ENCODE data around the gene SPNS2. TPM values are rescaled to one million over a fixed set of nuclear protein-coding genes. Genes with fewer than 3 reads are reported as not detected.
A peak's percentile ranks its signal among the peaks of the same experiment; 100 is the strongest.

The SPNS2 gene
- total RNA-seq, 1 experiment from 2014 or later: 0.33 TPM

DNA sequence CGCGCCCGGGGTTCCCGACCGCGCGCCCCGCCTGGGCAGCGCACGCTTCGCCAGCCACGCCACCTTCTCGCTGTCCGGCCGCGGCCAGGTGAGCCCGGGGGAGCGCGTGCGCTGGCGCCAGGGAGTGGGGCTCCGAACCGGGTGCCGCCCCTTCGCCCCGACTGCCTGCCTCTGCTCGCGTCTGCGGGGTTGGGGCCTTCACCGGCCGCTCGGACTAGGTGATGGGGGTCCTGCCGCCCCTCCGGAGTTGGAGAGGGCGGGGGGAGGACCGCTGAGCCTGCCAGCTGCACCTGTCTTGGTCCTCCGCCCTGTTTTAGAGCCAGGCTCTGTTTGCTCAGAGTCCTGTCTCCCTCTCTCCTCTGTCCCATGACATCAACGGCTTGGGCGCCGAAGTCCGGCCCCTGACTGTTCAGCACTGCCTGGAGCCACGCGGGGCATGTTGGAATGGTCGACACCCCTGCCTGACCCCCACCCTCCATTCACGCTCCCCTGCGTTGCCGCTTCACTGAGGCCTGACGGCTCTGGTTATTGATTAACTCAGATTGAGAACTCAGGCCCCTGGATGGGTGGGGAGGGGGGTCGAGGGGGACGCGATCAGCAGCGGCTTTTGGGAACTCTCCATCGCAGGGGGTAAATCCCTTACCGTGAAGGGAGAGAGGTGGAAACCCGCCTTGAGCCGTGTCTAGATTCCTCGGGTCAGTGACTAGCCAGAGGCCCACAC, 86.4 kb downstream of the SPNS2 start:
- H3K4me3 Mint-ChIP-seq: peak overlapping the region; percentile 58 to 83
- Histone ChIP-seq H3K27ac (ENCODE audit: insufficient read length, low read depth, low read length) (no peak overlapping the region), H4K20me1 (ENCODE audit: control insufficient read depth, insufficient read depth, insufficient read length) (peaks cover 2% of the 10 kb centered on the region), H2AFZ (ENCODE audit: low read length) (no peak overlapping the region), H3K9ac (ENCODE audit: extremely low read depth, insufficient read length, low read length) (no peak overlapping the region), H4K5ac (ENCODE audit: insufficient read length, low read depth, low read length) (no peak overlapping the region), H3K23ac (ENCODE audit: insufficient read length, low read depth, low read length) (no peak overlapping the region), H2AK5ac (ENCODE audit: insufficient read length, low read length) (no peak overlapping the region), H3K4me1 (ENCODE audit: insufficient read depth, low read length) (no peaks in the 10 kb centered on the region; the same call in 1 of the 2 replicates), H3K79me2 (ENCODE audit: insufficient read depth, low read length) (no peaks in the 10 kb centered on the region), H3K9me3 (ENCODE audit: control insufficient read depth, low read depth, low read length) (no peaks in the 10 kb centered on the region), H3K23me2 (ENCODE audit: insufficient read length, low read depth, low read length, poor library complexity, severe bottlenecking) (peaks cover 10% of the 10 kb centered on the region), H4K8ac (replicated peaks; ENCODE audit: insufficient read length, low read depth, low read length) (no peak overlapping the region), H3K27me3 (ENCODE audit: insufficient read depth, low read length) (peaks cover 23% of the 10 kb centered on the region; the same call in 1 of the 2 replicates), H2BK20ac (ENCODE audit: low read depth, low read length, poor library complexity, severe bottlenecking) (no peak overlapping the region), H3K18ac (ENCODE audit: insufficient read length, low read depth, low read length) (no peak overlapping the region), H3T11ph (ENCODE audit: low read length) (no peak overlapping the region), H4K91ac (ENCODE audit: insufficient read length, low read depth, low read length) (no peak overlapping the region), H2BK120ac (ENCODE audit: low read depth, low read length, poor library complexity, severe bottlenecking) (no peak overlapping the region), H3K14ac (ENCODE audit: insufficient read depth, low read length) (no peak overlapping the region), H2BK15ac (ENCODE audit: low read depth, low read length) (no peak overlapping the region), H2BK12ac (ENCODE audit: insufficient read length, low read depth, low read length) (no peak overlapping the region), H2BK5ac (ENCODE audit: insufficient read length, low read length) (no peak overlapping the region), H3K4ac (ENCODE audit: low read depth, low read length) (no peak overlapping the region), H3K56ac (ENCODE audit: insufficient read length, low read depth, low read length) (no peak overlapping the region), H3K4me2 (ENCODE audit: insufficient read depth, insufficient read length, low read length) (peak overlapping the region; percentile 77), H3K79me1 (ENCODE audit: insufficient read depth, low read depth, low read length, poor library complexity, severe bottlenecking) (no peaks in the 10 kb centered on the region)
- peaks cover 72% of the 10 kb centered on the region for H3K27me3 Mint-ChIP-seq (ENCODE audit: low read depth)
- H3K9me3 Mint-ChIP-seq: no peaks in the 10 kb centered on the region
- TF ChIP-seq, protein P1, sequence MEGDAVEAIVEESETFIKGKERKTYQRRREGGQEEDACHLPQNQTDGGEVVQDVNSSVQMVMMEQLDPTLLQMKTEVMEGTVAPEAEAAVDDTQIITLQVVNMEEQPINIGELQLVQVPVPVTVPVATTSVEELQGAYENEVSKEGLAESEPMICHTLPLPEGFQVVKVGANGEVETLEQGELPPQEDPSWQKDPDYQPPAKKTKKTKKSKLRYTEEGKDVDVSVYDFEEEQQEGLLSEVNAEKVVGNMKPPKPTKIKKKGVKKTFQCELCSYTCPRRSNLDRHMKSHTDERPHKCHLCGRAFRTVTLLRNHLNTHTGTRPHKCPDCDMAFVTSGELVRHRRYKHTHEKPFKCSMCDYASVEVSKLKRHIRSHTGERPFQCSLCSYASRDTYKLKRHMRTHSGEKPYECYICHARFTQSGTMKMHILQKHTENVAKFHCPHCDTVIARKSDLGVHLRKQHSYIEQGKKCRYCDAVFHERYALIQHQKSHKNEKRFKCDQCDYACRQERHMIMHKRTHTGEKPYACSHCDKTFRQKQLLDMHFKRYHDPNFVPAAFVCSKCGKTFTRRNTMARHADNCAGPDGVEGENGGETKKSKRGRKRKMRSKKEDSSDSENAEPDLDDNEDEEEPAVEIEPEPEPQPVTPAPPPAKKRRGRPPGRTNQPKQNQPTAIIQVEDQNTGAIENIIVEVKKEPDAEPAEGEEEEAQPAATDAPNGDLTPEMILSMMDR (conservative IDR thresholded peaks at IDR 0.05): no peak
- no peaks in the 10 kb centered on the region; a peak in 1 of 7 replicates for H3K36me3 Mint-ChIP-seq (ENCODE audit: insufficient read depth in 1 of 3, low read depth in 3 of 3)
- DNase-seq: no peak
- H3K27ac Mint-ChIP-seq: no peak overlapping the region
- peaks cover 21 to 41% of the 10 kb centered on the region in 2 experiments for H3K4me1 Mint-ChIP-seq
- no CpG with 5 or more reads among the region's 57 CpGs for WGBS (ENCODE audit: extremely low coverage, insufficient read length, low lambda C conversion rate)
